Esophagus squamous epithelium (tissue), 4 donors: ENCODE measurements around the gene SNX12.

Experiments
- CTCF ChIP-seq, 6 experiments: fragments of 450-650 bp in 4 of 6; fragments of 200-600 bp in 2 of 6; sonication (generic) in 2 of 6; IDR thresholded peaks; one replicate each; pipeline ENCODE4 v1.5.1; 2016 to 2019; ENCODE audit warnings: antibody characterized with exemption in 6 of 6, mild to moderate bottlenecking in 4 of 6, moderate library complexity in 4 of 6
- POLR2A ChIP-seq, 4 donors: fragments of 450-650 bp; IDR thresholded peaks; one replicate each; pipeline ENCODE4 v1.6.1; 2017; ENCODE audit warnings: antibody characterized with exemption in 4 of 4, mild to moderate bottlenecking in 4 of 4, moderate library complexity in 3 of 4

DNA sequence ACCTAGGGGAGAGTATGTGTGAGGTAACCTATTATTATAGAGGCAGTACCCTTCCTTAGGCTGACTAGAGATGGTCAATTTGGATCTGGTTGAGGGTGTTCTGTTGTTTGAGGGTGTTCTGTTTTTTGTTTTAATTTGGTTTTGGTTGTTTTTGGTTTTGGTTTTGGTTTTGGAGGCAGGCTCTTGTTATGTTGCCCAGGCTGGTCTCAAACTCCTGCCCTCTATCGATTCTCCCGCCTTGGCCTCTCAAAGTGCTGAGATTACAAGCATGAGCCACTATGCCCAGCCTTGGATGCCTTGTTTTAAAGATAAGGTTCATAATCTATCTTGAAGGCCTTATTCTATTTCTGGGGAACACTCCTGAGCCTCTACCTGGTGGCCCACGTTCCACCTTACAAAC, 37.5 kb upstream of the SNX12 start:
- no peak for TF ChIP-seq CTCF (IDR thresholded peaks at IDR 0.05)
- no peak for TF ChIP-seq POLR2A (IDR thresholded peaks at IDR 0.05)
